ENCODE data around the gene TBCD.

Gene TBCD

DNA sequence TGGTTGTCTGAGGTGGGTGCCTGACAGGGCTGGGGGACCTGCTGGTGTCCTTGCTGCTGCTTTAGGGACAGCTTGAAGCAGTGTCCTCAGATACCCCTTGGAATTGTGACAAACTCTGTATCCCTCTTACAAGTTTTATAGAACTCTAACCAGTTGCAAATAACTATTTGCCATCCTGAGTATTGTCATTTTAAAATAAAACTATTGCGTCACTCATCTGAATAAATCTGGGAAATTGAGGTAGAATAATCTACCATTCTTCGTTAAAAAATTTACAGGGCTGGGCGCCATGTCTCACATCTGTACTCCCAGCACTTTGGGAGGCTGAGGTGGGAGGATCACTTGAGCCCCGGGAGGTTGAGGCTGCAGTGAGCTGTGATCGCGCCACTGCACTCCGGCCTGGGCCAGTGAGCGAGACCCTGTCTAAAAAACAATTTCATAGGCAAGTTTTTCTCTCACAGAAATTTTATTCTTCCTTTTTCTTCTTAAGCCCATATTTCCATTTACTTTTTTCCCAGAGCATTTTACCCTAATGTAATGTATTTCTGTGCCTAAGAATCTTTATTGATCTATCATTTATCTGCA is 73.8 kb downstream of the TBCD start:
- no peaks in the 10 kb centered on the region for H3K36me3 ChIP-seq (ENCODE audit: low read length)
- no peaks in the 10 kb centered on the region for H4K20me1 ChIP-seq (ENCODE audit: low read depth, low read length)
- no peak overlapping the region for H3K9ac ChIP-seq (ENCODE audit: low read length)

DNA sequence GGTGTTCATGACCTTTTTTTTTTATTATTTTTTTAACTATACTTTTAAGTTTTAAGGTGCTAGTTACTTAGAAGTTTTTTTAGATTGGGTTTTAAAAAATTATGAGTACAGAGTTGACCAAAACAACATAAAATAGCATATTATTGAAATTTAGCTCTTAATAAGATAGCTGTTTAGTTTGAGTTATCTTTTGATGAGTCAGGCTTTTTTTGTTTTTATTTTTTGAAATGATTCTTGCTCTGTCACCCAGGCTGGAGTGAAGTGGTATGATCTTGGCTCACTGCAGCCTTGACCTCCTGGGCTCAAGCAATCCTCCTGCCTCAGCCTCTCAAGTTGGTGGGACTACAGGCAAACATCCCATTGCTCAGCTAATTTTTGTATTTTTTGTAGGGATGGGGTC is 74.3 kb downstream of the TBCD start:
- Histone ChIP-seq H3K36me3 (ENCODE audit: low read length) (no peaks in the 10 kb centered on the region), H3F3A (ENCODE audit: insufficient read depth) (0 out of 2 replicates have a peak, but pooled peaks cover 3% of the 10 kb centered on the region), H3K4me2 (ENCODE audit: low read depth, low read length, poor library complexity, severe bottlenecking) (no peak overlapping the region), H3K27me3 (ENCODE audit: low read length) (no peaks in the 10 kb centered on the region), H3K9me3 (ENCODE audit: insufficient read depth, low read length) (no peaks in the 10 kb centered on the region), H3K9ac (ENCODE audit: low read length) (no peak overlapping the region), H3K79me2 (ENCODE audit: insufficient read depth, low read length) (no peaks in the 10 kb centered on the region), H4K20me1 (ENCODE audit: low read depth, low read length) (no peaks in the 10 kb centered on the region), H3K9me2 (replicated peaks; ENCODE audit: insufficient read depth, low read length) (no peaks in the 10 kb centered on the region), H3K27ac (ENCODE audit: low read depth, low read length) (no peak overlapping the region), H3K4me3 (ENCODE audit: insufficient read depth, low read length, poor library complexity, severe bottlenecking) (no peak overlapping the region), H2AFZ (ENCODE audit: low read depth, low read length, severe bottlenecking) (no peak overlapping the region)
- TF ChIP-seq, protein P1, sequence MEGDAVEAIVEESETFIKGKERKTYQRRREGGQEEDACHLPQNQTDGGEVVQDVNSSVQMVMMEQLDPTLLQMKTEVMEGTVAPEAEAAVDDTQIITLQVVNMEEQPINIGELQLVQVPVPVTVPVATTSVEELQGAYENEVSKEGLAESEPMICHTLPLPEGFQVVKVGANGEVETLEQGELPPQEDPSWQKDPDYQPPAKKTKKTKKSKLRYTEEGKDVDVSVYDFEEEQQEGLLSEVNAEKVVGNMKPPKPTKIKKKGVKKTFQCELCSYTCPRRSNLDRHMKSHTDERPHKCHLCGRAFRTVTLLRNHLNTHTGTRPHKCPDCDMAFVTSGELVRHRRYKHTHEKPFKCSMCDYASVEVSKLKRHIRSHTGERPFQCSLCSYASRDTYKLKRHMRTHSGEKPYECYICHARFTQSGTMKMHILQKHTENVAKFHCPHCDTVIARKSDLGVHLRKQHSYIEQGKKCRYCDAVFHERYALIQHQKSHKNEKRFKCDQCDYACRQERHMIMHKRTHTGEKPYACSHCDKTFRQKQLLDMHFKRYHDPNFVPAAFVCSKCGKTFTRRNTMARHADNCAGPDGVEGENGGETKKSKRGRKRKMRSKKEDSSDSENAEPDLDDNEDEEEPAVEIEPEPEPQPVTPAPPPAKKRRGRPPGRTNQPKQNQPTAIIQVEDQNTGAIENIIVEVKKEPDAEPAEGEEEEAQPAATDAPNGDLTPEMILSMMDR (IDR thresholded peaks at IDR 0.05; ENCODE audit: insufficient read depth, low read length, poor library complexity, severe bottlenecking) = no peak
- TF ChIP-seq EZH2phosphoT487 (conservative IDR thresholded peaks at IDR 0.05; ENCODE audit: low read length) = no peak

More for the DNA sequence above, 73.8 kb downstream of the TBCD start:
- no peak overlapping the region for H3K27ac ChIP-seq (ENCODE audit: low read depth, low read length)
- H3K27me3 ChIP-seq (ENCODE audit: low read length) = no peaks in the 10 kb centered on the region
- 0 out of 2 replicates have a peak, but pooled peaks cover 3% of the 10 kb centered on the region for H3F3A ChIP-seq (ENCODE audit: insufficient read depth)
- no peak overlapping the region for H2AFZ ChIP-seq (ENCODE audit: low read depth, low read length, severe bottlenecking)
- TF ChIP-seq, protein P1 (IDR thresholded peaks at IDR 0.05; ENCODE audit: insufficient read depth, low read length, poor library complexity, severe bottlenecking) = no peak
- no peak for TF ChIP-seq EZH2phosphoT487 (conservative IDR thresholded peaks at IDR 0.05; ENCODE audit: low read length)
- no peak overlapping the region for H3K4me3 ChIP-seq (ENCODE audit: insufficient read depth, low read length, poor library complexity, severe bottlenecking)
- H3K4me2 ChIP-seq (ENCODE audit: low read depth, low read length, poor library complexity, severe bottlenecking) = no peak overlapping the region
- H3K79me2 ChIP-seq (ENCODE audit: insufficient read depth, low read length) = no peaks in the 10 kb centered on the region
- no peaks in the 10 kb centered on the region for H3K9me2 ChIP-seq (replicated peaks; ENCODE audit: insufficient read depth, low read length)
- H3K9me3 ChIP-seq (ENCODE audit: insufficient read depth, low read length) = no peaks in the 10 kb centered on the region

DNA sequence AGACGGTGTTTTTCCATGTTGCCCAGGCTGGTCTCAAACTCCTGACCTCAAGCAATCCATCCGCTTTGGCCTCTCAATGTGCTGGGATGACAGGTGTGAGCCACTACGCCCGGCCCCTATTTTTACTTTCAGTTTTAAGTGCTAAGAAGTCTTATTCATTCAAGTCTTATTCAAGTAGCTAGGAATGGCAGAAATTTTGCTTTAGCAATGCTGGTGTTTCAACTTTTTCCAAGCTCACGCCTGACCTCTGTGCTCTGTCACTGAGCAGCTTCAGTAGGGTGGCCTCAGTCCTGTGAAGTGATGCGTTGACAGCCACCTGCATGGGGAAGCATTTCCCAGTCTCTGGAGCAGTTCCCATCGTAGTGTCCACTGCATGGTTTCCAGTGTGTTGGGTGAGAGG is 75.1 kb downstream of the TBCD start:
- no peak overlapping the region for H3K27ac ChIP-seq (ENCODE audit: low read depth, low read length)
- H3K27me3 ChIP-seq (ENCODE audit: low read length) = no peaks in the 10 kb centered on the region
- H3K9me2 ChIP-seq (replicated peaks; ENCODE audit: insufficient read depth, low read length) = no peaks in the 10 kb centered on the region
- no peak for TF ChIP-seq EZH2phosphoT487 (conservative IDR thresholded peaks at IDR 0.05; ENCODE audit: low read length)
- TF ChIP-seq, protein P1 (IDR thresholded peaks at IDR 0.05; ENCODE audit: insufficient read depth, low read length, poor library complexity, severe bottlenecking) = no peak
- H3K4me2 ChIP-seq (ENCODE audit: low read depth, low read length, poor library complexity, severe bottlenecking) = no peak overlapping the region
- H3K4me3 ChIP-seq (ENCODE audit: insufficient read depth, low read length, poor library complexity, severe bottlenecking) = no peak overlapping the region
- H4K20me1 ChIP-seq (ENCODE audit: low read depth, low read length) = no peaks in the 10 kb centered on the region
- H3K36me3 ChIP-seq (ENCODE audit: low read length) = no peaks in the 10 kb centered on the region
- H3K79me2 ChIP-seq (ENCODE audit: insufficient read depth, low read length) = no peaks in the 10 kb centered on the region
- no peak overlapping the region for H3K9ac ChIP-seq (ENCODE audit: low read length)
- no peak overlapping the region for H2AFZ ChIP-seq (ENCODE audit: low read depth, low read length, severe bottlenecking)
- H3F3A ChIP-seq (ENCODE audit: insufficient read depth) = 0 out of 2 replicates have a peak, but pooled peaks cover 3% of the 10 kb centered on the region
- no peaks in the 10 kb centered on the region for H3K9me3 ChIP-seq (ENCODE audit: insufficient read depth, low read length)
